Stimulated activated CD4-positive, alpha-beta T cell treated with anti-CD3 and anti-CD28 coated beads, Interleukin-4, amount 100 ng/mL, for 48 hours (primary cell): Measurements from ENCODE around the gene FXYD3.
"Not testable (repeated sequence)": the region's sequence is repeated elsewhere in the genome, so short reads cannot be mapped to it uniquely, and the experiment has no call there.

Experiments
- DNase-seq, 2 donors: peaks; one replicate each; pipeline ENCODE4 v3.0.0-alpha.2; 2020; ENCODE audit warnings: low read depth in 2 of 2

FXYD3 gene

GRCh38 chr19:35086455-35086854 is 29.2 kb upstream of the FXYD3 start:
- no peak for DNase-seq

- DNase-seq, result no peak
Observed at GRCh38 chr19:35087393-35087792, 28.2 kb upstream of the FXYD3 start.

- no peak for DNase-seq
Observed at GRCh38 chr19:35088131-35088913, 27.3 kb upstream of the FXYD3 start.

GRCh38 chr19:35089554-35089953 is 26.1 kb upstream of the FXYD3 start:
- no peak for DNase-seq

- no peak for DNase-seq
Observed at GRCh38 chr19:35090160-35090505, 25.5 kb upstream of the FXYD3 start.

- DNase-seq, result peak; percentile 28 to 36
Observed at GRCh38 chr19:35090506-35091214, 25.0 kb upstream of the FXYD3 start.

- DNase-seq, result no peak
Observed at GRCh38 chr19:35093430-35093829, 22.2 kb upstream of the FXYD3 start.

GRCh38 chr19:35093941-35094647 is 21.5 kb upstream of the FXYD3 start:
- no peak for DNase-seq

GRCh38 chr19:35094656-35095055 is 21.0 kb upstream of the FXYD3 start:
- no peak for DNase-seq

- DNase-seq, result no peak
Observed at GRCh38 chr19:35095667-35096368, 19.8 kb upstream of the FXYD3 start.

- DNase-seq, result no peak
Observed at GRCh38 chr19:35098413-35099049, 17.1 kb upstream of the FXYD3 start.

- DNase-seq, result no peak
Observed at GRCh38 chr19:35099155-35099896, 16.3 kb upstream of the FXYD3 start.

- DNase-seq, result no peak
Observed at GRCh38 chr19:35099897-35100275, 15.7 kb upstream of the FXYD3 start.

- DNase-seq, result no peak
Observed at GRCh38 chr19:35100588-35101533, 14.8 kb upstream of the FXYD3 start.

GRCh38 chr19:35101949-35102348 is 13.7 kb upstream of the FXYD3 start:
- not testable (repeated sequence) for DNase-seq

GRCh38 chr19:35103614-35104013 is 12.0 kb upstream of the FXYD3 start:
- not testable (repeated sequence) for DNase-seq

- no peak for DNase-seq
Observed at GRCh38 chr19:35104361-35104760, 11.3 kb upstream of the FXYD3 start.

GRCh38 chr19:35105047-35105410 is 10.6 kb upstream of the FXYD3 start:
- DNase-seq, result no peak

GRCh38 chr19:35105411-35106290 is 10.0 kb upstream of the FXYD3 start:
- no peak for DNase-seq
